Measurements from ENCODE around the gene DAAM2. TPM values are rescaled to one million over a fixed set of nuclear protein-coding genes. Genes with fewer than 3 reads are reported as not detected.

The DAAM2 gene
- total and polyA plus RNA-seq, 9 of the 15 experiments (the other 6 are each of a cell fraction or from before 2014, with no cell fraction given): 0.01 to 0.07 TPM; not detected in 7

DNA sequence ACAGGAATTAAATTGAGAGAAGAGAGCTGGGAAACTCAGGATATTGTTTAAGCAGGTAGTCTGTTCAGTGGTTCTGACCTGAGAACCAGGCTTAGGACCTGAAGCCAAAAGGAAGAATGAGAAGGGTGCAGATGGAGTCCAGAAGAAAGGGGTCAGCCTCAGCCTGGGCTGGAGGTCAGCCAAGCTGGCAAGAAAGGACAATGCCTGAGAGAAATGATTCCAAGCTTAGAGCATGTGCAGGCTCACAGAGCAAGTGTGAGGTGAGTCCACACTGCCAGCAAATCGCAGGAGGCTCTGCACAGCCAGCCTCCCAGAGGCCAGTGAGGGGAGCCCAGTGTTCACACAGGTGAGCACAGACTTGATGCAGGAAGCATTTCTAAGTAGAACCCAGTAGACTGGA is 47.3 kb downstream of the DAAM2 start (continued):
- TF ChIP-seq, protein P1, sequence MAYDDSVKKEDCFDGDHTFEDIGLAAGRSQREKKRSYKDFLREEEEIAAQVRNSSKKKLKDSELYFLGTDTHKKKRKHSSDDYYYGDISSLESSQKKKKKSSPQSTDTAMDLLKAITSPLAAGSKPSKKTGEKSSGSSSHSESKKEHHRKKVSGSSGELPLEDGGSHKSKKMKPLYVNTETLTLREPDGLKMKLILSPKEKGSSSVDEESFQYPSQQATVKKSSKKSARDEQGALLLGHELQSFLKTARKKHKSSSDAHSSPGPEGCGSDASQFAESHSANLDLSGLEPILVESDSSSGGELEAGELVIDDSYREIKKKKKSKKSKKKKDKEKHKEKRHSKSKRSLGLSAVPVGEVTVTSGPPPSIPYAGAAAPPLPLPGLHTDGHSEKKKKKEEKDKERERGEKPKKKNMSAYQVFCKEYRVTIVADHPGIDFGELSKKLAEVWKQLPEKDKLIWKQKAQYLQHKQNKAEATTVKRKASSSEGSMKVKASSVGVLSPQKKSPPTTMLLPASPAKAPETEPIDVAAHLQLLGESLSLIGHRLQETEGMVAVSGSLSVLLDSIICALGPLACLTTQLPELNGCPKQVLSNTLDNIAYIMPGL (CRISPR knock-in tag; IDR thresholded peaks at IDR 0.05): no peak
- TF ChIP-seq MIER1 (IDR thresholded peaks at IDR 0.05; ENCODE audit: low read depth): no peak

DNA sequence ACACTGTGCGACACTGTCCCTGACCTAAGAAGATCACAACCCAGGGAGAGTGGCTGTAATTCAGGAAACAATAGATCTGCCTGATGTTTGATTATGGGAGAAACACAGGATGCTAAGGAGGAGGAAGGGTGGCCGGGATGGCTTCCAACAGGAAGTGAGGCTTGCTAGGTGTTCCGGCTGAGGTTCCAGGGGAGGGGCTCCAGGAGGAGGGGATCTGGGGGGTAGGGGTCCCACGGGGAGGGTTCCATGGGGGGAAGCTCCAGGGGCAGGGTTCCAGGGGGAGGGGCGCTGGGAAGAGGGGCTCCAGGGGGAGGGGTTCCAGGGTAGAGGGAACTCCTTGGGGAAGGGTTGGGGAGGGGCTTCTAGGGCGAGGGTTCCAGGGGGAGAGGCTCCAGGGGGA is 48.6 kb downstream of the DAAM2 start:
- WGBS (ENCODE audit: insufficient coverage, low coverage, missing lambda C conversion rate): 5% methylated on average over 3 of the region's 6 CpGs
- BruUV-seq (replicated peaks): no TSS peak
- H3K27me3 ChIP-seq (ENCODE audit: control insufficient read depth in 2 of 2, insufficient read depth in 2 of 2, low read length in 2 of 2): peaks cover 0 to 7% of the 10 kb centered on the region in 2 experiments; a peak in 2 of 5 replicates
- TF ChIP-seq, protein P2, sequence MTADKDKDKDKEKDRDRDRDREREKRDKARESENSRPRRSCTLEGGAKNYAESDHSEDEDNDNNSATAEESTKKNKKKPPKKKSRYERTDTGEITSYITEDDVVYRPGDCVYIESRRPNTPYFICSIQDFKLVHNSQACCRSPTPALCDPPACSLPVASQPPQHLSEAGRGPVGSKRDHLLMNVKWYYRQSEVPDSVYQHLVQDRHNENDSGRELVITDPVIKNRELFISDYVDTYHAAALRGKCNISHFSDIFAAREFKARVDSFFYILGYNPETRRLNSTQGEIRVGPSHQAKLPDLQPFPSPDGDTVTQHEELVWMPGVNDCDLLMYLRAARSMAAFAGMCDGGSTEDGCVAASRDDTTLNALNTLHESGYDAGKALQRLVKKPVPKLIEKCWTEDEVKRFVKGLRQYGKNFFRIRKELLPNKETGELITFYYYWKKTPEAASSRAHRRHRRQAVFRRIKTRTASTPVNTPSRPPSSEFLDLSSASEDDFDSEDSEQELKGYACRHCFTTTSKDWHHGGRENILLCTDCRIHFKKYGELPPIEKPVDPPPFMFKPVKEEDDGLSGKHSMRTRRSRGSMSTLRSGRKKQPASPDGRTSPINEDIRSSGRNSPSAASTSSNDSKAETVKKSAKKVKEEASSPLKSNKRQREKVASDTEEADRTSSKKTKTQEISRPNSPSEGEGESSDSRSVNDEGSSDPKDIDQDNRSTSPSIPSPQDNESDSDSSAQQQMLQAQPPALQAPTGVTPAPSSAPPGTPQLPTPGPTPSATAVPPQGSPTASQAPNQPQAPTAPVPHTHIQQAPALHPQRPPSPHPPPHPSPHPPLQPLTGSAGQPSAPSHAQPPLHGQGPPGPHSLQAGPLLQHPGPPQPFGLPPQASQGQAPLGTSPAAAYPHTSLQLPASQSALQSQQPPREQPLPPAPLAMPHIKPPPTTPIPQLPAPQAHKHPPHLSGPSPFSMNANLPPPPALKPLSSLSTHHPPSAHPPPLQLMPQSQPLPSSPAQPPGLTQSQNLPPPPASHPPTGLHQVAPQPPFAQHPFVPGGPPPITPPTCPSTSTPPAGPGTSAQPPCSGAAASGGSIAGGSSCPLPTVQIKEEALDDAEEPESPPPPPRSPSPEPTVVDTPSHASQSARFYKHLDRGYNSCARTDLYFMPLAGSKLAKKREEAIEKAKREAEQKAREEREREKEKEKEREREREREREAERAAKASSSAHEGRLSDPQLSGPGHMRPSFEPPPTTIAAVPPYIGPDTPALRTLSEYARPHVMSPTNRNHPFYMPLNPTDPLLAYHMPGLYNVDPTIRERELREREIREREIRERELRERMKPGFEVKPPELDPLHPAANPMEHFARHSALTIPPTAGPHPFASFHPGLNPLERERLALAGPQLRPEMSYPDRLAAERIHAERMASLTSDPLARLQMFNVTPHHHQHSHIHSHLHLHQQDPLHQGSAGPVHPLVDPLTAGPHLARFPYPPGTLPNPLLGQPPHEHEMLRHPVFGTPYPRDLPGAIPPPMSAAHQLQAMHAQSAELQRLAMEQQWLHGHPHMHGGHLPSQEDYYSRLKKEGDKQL (CRISPR knock-in tag; IDR thresholded peaks at IDR 0.05; ENCODE audit: borderline replicate concordance): no peak
- no peak for TF ChIP-seq BRCA1 (IDR thresholded peaks at IDR 0.05)
- no peak for TF ChIP-seq BRCA1 (CRISPR knock-in tag; IDR thresholded peaks at IDR 0.05)
- TF ChIP-seq ELF2 (CRISPR knock-in tag; IDR thresholded peaks at IDR 0.05): no peak
- TF ChIP-seq, protein P3, sequence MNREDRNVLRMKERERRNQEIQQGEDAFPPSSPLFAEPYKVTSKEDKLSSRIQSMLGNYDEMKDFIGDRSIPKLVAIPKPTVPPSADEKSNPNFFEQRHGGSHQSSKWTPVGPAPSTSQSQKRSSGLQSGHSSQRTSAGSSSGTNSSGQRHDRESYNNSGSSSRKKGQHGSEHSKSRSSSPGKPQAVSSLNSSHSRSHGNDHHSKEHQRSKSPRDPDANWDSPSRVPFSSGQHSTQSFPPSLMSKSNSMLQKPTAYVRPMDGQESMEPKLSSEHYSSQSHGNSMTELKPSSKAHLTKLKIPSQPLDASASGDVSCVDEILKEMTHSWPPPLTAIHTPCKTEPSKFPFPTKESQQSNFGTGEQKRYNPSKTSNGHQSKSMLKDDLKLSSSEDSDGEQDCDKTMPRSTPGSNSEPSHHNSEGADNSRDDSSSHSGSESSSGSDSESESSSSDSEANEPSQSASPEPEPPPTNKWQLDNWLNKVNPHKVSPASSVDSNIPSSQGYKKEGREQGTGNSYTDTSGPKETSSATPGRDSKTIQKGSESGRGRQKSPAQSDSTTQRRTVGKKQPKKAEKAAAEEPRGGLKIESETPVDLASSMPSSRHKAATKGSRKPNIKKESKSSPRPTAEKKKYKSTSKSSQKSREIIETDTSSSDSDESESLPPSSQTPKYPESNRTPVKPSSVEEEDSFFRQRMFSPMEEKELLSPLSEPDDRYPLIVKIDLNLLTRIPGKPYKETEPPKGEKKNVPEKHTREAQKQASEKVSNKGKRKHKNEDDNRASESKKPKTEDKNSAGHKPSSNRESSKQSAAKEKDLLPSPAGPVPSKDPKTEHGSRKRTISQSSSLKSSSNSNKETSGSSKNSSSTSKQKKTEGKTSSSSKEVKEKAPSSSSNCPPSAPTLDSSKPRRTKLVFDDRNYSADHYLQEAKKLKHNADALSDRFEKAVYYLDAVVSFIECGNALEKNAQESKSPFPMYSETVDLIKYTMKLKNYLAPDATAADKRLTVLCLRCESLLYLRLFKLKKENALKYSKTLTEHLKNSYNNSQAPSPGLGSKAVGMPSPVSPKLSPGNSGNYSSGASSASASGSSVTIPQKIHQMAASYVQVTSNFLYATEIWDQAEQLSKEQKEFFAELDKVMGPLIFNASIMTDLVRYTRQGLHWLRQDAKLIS (CRISPR knock-in tag; IDR thresholded peaks at IDR 0.05): no peak
- TF ChIP-seq FOXP1 (CRISPR knock-in tag; IDR thresholded peaks at IDR 0.05): no peak
- no peak for TF ChIP-seq FOXK2 (conservative IDR thresholded peaks at IDR 0.05 in 1 of 2, IDR thresholded peaks at IDR 0.05 in 1 of 2; ENCODE audit: low read depth in 2 of 2)
- no peak for TF ChIP-seq GABPB1 (CRISPR knock-in tag; IDR thresholded peaks at IDR 0.05)
- H3K9me3 ChIP-seq (replicated peaks; ENCODE audit: control insufficient read depth, insufficient read depth, low read depth, low read length): no peaks in the 10 kb centered on the region
- no peaks in the 10 kb centered on the region for H3K36me3 ChIP-seq (ENCODE audit: control insufficient read depth, insufficient read depth, low read length)
- CTCF ChIA-PET (ENCODE audit: low intra/inter-chr PET ratio): no interaction called here
- no peak overlapping the region for H3K27ac ChIP-seq (ENCODE audit: extremely low read depth, low read depth, low read length)
- H3K4me2 ChIP-seq (ENCODE audit: insufficient read depth, low read length): no peak overlapping the region
- no peak for DNase-seq (ENCODE audit: extremely low read depth in 1 of 4, low spot score in 3 of 4)
- no peaks in the 10 kb centered on the region for H3K4me1 ChIP-seq (replicated peaks in 1 of 2; ENCODE audit: control insufficient read depth in 2 of 2, insufficient read depth in 2 of 2, low read length in 2 of 2)
- no peak overlapping the region for H2AFZ ChIP-seq (ENCODE audit: low read depth, low read length)
- FAIRE-seq: no peak
- in situ Hi-C loops (cut with MboI): no loop called here
- intact Hi-C loops (cut with micrococcal nuclease): no loop called here
- no peak overlapping the region for H3K9ac ChIP-seq (ENCODE audit: insufficient read depth in 1 of 2, low read depth in 2 of 2, low read length in 2 of 2)
- no peak for ATAC-seq
- POLR2A ChIA-PET: no interaction called here
- H3K4me3 ChIP-seq: no peak overlapping the region
- H3K79me2 ChIP-seq (ENCODE audit: control insufficient read depth, insufficient read depth, low read length): no peaks in the 10 kb centered on the region
- H4K20me1 ChIP-seq (replicated peaks; ENCODE audit: control insufficient read depth, insufficient read depth, low read length): no peaks in the 10 kb centered on the region
- H3K9me1 ChIP-seq (ENCODE audit: control insufficient read depth, insufficient read depth, low read length): no peaks in the 10 kb centered on the region
